Measurements from ENCODE around the gene MYL6.
"Not testable (repeated sequence)": the region's sequence is repeated elsewhere in the genome, so short reads cannot be mapped to it uniquely, and the experiment has no call there.

MYL6 gene

DNA sequence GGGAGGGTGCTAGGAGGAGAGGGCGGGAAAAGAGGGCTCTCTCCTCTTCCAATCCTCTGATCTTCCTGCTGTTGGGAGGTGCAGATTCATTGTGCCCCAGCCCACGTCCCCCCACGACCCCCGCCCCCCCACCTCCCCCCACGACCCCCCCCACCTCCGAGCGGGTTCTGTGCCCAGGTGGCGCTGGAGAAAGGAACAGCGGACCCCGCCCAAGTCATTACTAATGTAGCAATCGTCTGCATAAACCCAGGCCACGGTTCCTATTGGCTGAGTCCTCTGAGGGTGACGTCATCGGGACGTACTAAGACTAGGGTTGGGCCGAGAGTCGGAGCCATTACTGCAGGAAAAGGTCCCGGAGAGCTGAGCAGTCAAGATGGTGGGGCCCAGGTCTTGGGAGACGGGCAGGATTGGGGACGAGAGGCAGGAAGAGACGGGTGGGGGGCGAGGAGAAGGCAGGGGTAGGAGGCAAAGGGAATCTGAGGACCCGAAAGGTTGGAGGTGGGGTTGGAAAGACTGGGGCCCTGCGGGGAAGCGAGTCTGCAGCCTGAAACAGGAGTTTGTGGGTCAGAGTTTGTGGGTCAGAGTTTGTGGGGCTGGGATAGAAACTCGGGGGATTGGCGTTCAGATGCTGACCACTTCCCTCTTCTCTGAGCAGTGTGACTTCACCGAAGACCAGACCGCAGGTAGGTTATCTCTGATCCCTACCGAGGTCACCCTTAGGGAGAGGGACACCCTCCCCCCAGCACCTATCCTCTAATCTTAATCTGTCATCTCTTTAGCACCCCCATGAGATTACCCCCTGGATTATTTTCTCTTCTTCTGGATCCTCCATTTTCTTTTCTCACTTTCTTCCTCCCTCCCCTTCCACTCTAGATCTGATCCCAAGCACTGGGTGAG lies at the start of gene MYL6:
MYL6 (plus strand) TSS at position 331 of the 897 bp plus-strand sequence; CDS start at position 374, 43 bp downstream.
- DNase-seq: peak; percentile 44

DNA sequence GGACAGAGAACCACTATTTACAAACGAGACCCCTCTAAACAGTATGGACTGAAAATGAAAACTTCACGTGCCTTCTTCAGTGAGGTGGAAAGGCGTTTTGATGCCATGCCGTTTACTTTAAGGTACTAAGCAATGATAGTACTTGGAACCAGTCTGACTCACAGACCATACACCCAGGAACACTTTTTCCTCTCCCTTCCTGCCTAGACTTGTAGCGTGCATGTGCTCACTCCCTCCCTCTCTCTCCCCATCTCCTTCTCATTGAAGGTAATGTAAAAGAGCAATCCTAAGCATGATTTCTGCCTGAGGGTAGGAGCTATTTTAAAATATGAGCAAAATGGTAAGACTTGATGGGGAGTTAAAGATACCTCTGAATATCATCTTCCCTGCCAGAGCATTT lies 47.6 kb upstream of the MYL6 start:
- no peak for DNase-seq

DNA sequence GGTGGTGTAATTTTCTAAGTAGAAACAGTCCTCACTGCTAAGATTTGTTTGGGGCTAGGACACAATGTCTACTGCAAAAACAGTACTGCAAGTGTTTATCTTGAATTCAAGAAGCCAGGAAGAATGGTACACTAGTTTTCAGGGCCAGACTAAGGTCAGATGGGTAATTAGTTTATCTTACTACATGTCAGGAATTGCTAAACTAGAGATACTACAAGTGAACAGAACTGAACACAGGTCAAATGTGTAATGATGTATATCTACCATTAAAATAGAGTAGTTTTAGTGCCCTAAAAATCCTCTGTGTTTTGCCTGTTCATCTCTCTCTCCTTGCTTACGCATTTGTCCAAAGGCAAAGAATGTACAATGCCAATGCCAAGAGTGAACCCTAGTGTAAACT lies 44.1 kb upstream of the MYL6 start:
- DNase-seq: no peak

DNA sequence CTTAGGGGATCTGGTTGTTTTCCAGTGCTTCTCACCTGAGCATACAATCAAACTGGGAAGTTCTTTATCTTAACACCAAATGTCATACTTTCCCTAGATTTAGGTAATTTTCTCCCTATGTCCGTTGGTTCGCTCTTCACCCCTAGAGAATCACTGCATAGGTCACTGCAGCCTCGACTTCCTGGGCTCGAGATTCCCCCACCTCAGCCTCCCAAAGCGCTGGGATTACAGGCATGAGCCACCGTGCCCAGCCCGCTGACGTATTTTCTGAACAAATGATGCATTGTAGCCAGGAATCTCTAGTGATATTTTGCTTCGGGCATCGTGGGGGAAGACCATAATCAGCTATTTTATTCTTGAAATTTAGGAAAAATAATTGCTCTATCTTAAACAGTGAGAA lies 42.8 kb upstream of the MYL6 start:
- DNase-seq: no peak

DNA sequence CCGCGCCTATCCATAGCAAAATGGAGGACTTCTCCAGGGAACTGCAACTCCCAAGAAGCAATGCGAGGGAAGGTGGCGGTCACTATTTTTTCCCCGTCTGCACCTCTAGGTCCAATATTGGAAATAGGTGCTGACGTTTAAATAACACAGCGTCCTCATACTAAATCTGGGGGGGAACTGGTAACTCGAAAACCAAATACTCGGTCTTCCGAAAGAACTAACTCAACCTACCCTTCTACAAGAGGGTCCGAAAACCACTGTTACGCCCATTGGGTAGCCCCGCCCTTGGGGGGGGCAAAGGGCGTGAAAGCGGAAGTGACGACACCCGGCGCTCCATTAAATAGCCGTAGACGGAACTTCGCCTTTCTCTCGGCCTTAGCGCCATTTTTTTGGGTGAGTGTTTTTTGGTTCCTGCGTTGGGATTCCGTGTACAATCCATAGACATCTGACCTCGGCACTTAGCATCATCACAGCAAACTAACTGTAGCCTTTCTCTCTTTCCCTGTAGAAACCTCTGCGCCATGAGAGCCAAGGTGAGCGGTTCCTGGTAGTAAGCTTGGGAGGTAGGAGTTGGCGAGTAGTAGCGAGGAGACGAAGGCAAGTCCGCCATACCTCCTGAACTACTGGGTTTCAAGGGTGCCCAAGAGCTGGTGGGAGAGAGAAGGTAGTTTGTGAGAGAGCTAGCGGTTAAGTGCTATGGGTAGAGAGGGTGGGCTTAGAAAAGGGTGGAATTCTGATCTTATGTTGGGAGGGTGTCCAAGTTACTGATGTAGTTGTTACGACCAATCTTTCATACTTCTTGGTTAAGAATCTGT lies 41.7 kb upstream of the MYL6 start, which contains the start of gene RPL41:
RPL41 (plus strand) TSS at position 367 of the 815 bp plus-strand sequence.
- peak; percentile 64 for DNase-seq

DNA sequence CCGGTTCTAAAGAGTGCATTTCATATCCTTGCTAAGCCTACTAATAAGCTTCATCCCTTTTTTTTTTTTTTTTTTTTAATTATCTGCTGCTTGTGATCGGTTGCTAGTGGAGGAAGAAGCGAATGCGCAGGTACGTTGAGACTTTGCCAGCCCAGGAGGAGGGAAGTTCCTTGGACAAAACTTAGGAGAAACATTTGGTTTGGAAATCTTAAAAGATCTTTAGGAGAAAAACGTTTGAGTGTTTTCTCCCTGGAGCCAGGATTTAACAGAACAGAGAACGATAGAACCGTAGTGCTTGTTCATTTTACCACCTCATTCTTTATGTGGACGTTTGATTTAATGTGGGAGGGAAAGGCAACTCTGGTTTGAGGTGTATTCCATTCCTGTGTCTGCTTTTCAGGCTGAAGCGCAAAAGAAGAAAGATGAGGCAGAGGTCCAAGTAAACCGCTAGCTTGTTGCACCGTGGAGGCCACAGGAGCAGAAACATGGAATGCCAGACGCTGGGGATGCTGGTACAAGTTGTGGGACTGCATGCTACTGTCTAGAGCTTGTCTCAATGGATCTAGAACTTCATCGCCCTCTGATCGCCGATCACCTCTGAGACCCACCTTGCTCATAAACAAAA lies 41.0 kb upstream of the MYL6 start:
- not testable (repeated sequence) for DNase-seq

DNA sequence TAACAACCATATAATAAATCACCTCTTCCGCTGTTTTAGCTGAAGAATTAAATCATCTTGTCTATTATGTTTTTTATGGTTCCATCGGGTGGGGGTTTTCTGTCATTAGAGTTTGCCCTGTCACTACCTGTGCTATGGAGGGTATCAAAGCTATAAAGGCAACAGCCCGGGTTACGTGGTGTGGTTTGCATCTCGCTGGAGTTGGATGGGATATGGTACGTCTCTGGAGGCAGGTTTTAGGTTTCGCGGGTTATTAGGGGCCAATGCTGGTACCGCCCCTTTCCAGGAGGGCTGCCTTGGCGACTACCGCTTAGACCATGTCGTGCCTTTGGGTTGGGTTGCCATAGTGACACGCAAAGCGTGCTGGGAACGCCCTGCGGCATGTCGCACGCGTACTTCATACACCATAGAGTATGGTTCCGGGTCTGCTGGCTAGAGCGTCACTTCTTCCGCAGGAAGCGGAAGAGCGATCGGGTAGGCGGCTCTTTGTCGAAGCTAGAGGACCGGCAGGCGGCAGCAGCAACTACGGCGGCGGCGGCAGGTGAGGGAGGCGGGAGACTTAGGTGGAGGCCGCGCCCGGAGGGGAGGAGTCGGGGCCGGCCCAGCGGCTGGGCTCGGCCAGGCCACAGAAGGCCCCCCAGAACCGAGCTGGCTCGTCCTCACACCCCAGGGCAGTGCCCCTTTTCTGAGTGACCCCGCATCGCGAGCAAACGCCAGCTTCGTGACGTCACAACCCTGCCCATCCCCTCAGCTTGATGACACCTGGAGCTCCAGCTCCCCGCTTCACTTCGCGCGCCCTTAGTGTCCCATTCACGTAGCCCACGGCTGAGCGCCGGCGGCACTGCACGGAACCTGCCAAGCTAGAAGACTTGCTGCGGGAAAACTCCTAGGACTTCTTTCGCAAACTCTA lies 40.1 kb upstream of the MYL6 start, which contains the start of gene ZC3H10:
ZC3H10 (plus strand) TSS at position 489 of the 910 bp plus-strand sequence. CDS start 2,297 bp downstream, outside the sequence.
- DNase-seq: peak; percentile 72

DNA sequence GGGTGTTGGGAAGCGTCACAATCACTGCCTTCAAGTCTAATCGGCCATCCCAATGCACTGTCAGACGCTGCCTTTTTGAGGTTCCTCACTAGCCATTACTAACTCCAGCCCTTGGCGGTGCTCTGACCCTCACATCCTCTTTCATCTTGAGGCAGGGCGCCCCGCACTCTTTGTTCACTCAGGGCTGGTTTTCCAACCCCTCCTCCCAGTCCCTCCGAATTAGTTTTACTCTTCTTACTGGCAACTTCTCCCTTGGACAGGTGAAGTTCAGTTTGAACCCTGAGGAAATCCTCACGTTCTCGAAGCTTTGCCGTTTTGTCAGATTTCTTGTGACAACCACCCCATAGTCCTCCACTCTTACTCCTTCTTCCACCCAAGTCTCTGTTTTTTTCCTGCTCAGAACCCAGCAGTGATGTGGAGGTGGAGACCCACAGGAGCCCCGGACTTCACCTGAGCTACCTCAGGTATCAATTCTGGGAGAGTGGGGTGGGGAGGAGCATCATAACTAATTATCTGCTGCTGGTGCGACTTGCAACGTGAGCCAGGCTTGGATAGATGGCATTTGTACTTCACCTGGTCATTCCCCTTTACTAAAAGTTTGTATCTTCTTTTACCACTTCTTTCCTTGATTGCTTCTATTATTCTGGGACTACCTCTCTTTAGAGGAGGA lies 39.3 kb upstream of the MYL6 start:
- DNase-seq: no peak

DNA sequence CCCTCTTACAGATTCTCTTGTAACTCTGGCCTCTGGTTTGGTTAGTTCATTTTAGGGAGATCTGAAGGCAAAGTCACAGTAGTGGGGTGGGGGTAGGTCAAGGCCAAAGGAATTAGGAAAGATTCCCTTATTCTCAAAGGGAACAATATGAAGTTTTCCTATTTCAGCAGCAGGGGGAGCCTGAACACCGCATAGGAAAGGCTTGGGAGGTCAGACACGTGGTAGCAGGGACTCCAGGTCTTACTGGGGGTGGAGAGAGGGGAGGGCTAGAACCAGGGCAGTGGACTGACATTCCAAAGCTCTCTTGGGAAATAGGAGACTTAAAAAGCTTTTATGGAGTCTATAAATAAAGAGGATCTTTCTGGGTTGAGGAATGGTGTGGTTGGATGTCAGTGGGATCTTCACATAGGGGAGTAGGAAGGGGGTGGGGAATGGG lies 38.8 kb upstream of the MYL6 start:
- DNase-seq: no peak

DNA sequence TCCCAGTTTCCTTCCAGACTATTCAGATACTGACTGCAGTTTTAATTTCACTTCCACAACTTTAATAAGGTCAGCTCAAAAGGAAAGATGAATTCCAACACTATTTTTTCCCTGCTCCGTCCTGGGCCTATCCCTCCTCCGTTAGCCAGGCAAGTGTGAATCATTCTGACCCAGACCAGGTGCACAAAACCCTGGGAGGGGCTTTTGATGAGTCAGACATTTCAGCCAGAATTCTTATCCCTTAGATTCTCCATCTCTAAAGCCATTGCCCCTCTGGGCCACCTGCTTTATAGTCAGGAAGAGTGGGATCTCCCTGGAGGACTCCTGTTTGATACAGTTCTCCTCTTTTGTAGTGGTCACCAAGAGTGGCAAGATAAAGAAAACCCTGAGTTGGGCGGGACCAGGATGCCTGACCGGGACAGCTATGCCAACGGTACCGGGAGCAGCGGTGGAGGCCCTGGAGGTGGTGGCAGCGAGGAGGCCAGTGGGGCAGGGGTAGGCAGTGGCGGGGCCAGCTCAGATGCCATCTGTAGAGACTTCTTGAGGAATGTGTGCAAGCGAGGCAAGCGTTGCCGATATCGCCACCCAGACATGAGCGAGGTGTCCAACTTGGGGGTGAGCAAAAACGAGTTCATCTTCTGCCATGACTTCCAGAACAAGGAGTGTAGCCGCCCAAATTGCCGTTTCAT lies 37.9 kb upstream of the MYL6 start:
- no peak for DNase-seq

DNA sequence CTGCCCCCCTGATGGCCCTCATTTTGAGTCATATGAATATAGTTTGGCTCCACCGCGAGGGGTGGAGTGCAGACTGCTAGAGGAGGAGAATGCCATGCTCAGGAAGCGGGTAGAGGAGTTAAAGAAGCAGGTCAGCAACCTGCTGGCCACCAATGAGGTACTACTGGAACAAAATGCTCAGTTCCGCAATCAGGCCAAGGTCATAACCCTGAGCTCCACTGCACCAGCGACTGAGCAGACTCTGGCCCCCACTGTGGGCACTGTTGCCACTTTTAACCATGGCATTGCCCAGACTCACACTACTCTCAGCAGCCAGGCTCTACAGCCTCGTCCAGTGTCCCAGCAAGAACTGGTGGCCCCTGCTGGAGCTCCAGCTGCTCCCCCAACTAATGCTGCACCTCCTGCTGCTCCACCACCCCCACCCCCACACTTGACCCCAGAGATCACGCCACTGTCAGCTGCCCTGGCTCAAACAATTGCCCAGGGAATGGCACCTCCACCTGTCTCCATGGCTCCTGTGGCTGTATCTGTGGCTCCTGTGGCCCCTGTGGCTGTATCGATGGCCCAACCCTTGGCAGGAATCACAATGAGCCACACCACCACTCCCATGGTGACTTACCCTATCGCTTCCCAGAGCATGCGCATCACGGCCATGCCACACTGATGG lies 36.8 kb upstream of the MYL6 start:
- DNase-seq: no peak

DNA sequence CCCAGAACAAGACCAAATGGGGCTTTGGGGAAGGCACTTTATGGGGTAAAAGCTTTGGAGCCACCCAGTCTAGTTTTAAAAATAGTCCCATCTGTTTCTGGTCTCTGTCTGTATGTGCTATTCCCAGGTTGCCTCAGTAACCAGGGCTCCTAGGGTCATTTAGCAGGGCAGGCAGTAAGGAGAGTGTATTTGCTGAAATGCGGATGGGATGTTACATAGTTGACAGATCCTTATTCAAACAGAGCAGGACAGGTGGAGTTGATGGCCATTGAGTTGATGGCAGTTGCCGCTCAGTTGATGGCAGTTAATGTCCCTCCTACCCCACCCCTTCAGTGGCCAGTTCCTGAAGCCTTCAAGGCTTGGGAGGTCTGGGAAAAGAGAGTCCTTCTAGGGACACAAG lies 35.5 kb upstream of the MYL6 start:
- no peak for DNase-seq

DNA sequence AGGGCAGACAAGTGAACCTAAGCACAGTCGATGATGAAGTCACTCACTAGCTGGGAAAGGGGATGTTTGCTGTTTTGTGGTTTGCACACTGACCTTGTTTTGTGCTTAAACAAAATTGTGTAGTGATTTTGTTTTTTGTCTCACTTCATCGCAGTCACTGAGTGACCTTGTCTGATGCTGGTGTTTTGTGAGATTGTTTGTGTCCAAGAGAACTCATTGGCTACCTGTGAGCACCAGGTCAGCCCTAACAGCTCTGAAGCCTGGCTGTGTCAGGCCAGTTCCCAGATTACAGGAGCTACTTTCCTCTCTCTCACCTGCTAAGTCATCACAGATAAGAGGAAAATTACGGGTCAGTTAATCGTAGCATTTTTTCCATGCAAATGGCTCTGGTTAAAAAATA lies 34.0 kb upstream of the MYL6 start:
- no peak for DNase-seq

DNA sequence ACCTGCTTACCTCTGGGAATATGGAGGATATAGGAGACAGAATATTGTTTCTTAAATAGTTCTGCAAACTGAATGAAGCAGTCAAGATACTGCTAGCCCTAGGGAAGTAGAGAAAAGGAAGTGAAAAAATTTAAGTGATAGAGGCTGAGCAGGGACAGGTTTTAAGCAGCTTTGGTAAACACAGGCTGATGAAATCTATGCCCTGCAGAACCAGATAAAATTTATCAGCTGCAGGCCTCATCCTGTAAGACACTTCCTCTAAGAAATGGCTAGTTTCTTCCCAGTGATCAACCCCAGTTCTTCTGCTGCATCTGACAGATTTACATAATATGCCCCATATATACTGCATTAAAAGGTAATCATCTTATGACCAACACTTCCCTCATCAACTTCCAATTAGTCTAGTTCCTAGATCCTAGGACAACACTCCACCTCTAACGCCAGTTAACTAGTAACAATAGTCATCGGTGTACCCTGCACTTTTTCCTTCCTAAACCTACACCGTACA lies 31.4 kb upstream of the MYL6 start:
- peak; percentile 5 for DNase-seq

DNA sequence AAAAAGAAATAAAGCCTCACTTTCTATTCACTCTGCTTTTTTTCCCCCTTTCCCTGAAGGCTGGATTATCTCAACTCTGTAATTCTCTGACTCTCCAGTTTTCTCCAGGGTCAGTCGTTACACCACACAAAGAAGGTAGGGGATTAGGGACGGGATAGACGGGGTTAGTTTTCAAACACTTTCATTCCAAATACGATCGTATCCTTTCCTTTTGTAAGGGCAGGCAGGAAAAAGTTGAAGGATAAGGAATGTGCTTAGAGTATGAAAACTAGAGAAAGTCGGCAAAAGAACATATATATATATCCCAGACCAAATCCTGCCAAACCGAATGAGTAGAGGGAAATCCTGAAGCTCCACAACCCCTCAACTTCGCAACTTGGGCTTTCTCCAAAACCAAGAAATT lies 30.7 kb upstream of the MYL6 start:
- DNase-seq: no peak

DNA sequence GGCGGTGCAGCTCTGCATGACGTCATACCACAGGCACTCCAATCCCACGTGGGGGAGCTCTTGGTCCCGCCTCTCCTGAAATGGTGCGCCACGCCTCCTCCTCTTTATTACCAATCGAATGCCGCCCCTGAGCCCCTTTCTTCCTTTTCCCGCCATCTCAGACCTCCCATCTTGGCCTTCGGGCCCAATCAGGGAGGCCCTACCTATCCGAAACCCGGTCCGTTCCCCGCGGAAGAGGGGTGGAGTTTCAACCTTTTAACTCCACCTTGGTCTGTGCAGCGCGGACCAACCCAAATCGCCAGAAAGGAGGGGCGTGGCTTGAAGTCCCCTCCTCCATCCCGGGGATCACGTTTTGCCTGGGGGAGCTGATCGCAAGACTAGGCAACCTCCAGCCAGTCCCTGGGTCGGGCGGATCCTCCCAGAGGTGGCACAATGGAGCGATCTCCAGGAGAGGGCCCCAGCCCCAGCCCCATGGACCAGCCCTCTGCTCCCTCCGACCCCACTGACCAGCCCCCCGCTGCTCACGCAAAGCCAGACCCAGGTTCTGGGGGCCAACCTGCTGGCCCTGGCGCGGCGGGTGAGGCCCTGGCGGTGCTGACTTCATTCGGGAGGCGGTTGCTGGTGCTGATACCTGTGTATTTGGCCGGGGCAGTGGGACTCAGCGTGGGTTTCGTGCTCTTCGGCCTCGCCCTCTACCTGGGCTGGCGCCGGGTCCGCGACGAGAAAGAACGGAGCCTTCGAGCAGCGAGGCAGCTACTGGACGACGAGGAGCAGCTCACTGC lies 30.1 kb upstream of the MYL6 start, which contains the start of gene ESYT1:
ESYT1 (plus strand) TSS at position 380 of the 782 bp plus-strand sequence; CDS start at position 433, 53 bp downstream.
- peak; percentile 82 for DNase-seq

DNA sequence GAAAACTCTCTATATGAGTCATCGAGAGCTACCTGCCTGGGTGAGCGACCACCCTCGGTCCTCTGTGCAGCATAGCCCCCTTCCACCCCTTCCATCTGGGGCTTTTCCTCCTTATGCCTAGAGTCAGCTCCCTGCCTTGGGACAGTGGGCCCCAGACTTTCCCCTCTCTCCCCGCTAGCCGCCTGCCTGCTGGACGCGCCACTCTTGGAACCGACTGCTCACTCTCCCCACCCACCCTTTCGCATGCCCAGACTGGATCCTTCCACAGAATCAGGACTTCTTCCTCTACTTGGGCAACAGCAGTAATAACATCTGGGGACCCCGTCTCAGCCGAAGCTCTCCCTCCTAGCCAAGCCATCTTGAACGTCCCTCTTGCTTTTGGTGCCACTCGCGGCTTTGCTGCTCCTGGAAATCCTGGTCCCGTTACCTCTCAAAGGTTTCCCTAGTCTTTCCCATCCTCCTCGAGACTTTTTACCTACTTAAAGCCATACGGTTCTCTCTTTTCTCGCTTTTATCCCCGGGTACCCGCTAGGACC lies 29.4 kb upstream of the MYL6 start:
- no peak for DNase-seq

DNA sequence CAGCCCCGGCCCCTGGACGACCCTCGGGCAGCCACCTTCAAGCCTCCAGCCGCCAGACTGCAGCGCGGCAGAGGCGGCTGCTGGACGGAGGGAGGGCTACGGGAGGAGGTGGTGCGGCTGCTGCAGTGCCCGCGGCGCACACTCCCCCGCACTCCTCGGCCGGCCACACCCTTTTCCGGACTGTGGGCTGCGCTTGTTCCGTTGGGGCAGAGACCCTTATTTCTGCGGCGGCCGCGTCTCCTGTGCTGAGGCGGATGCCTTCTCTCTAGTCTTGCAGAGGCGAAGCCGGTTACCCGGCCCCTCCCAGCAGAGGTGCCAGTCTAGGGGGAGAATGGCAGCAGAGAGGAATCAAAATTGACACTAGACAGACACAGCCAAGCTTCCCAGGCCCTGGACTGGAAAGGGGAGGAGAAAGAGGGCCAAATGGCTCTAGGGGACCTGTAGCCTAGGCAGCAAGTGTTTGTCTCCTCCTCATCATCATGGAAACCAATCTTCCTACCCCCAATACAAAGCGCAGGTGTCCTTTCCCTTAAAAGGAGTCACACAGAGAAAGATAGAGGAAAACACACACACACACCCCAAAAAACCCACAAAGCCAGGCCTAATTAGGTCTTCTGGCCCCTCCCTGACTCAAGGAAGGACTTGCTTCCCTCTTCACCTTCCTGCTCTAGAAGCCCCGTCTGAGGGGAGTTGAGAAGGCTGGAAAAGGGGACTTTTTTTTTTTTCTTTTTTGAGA lies 28.8 kb upstream of the MYL6 start:
- peak; percentile 9 for DNase-seq

Measured in KG1 (cell line).